Subcutaneous adipose tissue (tissue), 4 donors: ENCODE measurements around the gene GLRX2. TPM values are rescaled to one million over a fixed set of nuclear protein-coding genes. Genes with fewer than 3 reads are reported as not detected.

Experiments
- CTCF ChIP-seq: fragments of 450-650 bp; IDR thresholded peaks from one replicate; pipeline ENCODE4 v1.5.1; 2016; ENCODE audit warnings: low read depth, mild to moderate bottlenecking, control low read depth, antibody characterized with exemption, moderate library complexity
- total RNA-seq, 4 donors: library from RNA; depleted of rRNA; stranded (reverse); fragments of >200 nt; gene quantifications; one replicate each; pipeline ENCODE4 v1.1.0, GENCODE V29; 2016

The GLRX2 gene
- total RNA-seq, 4 donors from 2014 or later = 7.7 to 20.2 (median 8.5) TPM

DNA sequence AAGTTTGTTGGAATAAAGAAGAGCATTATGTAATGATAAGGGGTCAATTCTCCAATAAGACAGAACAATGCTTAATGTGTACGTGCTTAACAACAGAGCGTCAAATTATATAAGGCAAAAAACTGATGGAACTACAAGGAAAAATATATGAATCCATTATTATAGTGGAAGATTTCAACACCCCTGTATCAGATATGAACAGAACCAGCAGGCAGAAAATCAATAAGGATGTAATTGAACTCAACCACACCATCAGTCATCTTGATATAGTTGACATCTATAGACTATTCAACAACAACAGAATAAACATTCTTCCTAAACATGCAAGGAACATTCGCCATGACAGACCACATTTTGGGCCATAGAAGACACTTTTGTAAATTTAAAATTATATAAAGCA lies 13.0 kb upstream of the GLRX2 start:
- no peak for TF ChIP-seq CTCF

DNA sequence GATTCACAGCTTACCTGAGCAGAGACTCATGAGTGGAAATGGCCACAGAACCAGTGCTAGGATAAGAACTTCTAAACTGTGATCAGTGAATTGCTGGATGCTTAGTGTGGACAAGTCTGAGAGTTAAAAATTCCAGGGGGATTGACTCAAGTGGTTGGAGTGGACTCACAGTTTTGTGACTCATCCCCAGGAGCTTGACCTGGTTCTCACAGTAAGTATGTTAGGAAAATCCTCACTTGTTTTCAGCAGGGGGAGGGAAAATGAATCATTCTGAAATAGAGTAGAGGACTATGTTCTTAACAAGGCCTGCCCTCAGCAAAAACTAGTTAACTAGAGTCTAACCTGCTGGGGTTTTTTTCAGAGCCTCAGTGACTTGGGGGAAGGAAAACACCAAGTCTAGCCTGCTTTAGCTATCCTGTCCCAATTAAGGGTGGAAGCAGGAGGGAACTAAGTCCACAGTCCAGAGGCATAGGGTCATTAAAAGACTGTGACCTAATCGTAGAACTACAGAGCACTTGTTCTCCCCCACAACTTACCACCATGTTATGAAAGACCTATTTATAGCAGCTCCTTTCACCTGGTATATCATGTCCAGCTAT lies 10.5 kb upstream of the GLRX2 start:
- no peak for TF ChIP-seq CTCF

- no peak for TF ChIP-seq CTCF
These were observed 9.4 kb upstream of the GLRX2 start for GRCh38 chr1:193114485-193115095.

DNA sequence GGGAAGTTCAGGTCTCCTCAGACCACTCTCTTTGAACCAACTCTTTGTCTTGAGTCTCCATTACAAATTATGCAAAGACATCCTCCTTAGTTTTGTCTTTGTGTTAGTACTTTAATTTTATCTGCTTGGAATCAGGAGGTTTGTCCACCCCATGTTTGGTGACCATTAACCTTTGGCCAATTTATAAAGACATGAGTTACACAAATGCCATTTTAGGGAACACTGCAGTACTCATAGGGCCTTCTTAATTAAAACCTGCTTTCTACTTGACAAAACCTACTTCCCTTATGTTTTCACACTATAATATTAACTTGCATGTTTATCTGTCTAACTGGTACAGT lies 8.7 kb upstream of the GLRX2 start:
- TF ChIP-seq CTCF = no peak

DNA sequence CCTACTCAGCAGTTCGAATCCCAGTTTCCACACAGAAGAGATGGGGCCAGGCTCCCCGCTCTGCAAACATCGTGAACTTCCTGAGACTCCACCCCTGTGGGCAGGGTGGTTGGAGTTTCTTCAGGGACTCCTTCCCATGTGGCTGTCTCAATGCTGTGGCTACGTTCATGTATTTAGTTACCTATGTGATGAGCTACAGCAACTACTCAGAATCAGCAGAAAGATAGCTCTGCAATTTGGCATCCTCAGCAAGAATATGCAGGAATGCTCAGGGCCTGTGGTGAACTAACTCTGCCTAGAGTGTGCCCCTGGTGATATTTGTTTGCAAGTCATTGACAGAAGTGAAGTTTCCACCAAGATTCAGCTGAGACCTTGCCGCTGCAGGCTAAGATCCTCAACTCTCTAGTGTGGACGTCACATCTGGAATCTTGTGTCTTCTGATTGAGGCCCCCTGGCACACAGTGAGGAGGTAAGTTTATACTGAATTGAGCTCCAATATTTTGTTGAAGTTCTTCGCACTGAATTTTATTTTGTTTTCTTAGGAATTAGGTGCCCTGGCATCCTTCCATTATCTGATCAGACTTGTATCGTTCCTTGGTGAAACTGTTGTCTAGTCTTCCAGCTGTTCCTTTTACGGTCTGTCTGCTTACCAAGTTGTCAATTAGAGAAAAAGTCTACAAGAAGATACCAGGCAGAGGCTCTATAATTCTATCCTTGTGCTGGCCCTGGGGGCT lies 8.2 kb upstream of the GLRX2 start:
- no peak for TF ChIP-seq CTCF

DNA sequence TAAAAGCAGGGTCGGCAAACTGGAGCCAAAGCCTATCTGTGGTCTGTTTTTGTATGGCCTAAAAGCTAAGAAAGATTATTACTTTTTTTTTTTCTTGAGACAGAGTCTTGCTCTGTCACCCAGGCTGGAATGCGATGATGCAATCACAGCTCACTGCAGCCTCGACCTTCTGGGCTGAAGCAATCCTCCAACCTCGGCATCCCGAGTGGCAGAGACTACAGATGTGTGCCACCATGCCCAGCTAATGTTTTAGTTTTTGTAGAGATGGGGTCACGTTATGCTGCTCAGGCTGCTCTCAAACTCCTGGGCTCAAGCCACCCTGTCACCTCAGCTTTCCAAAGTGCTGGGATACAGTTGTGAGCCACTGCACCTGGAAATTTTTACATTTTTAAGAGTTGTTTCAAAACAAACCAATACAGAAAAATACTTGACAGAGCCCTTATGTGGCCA lies 6.5 kb upstream of the GLRX2 start:
- no peak for TF ChIP-seq CTCF

- TF ChIP-seq CTCF = no peak
These were observed 5.7 kb upstream of the GLRX2 start for GRCh38 chr1:193110864-193111263.
